ENCODE results near the gene AFF1.
"Not testable (repeated sequence)": the region's sequence is repeated elsewhere in the genome, so short reads cannot be mapped to it uniquely, and the experiment has no call there.

Gene AFF1

DNA sequence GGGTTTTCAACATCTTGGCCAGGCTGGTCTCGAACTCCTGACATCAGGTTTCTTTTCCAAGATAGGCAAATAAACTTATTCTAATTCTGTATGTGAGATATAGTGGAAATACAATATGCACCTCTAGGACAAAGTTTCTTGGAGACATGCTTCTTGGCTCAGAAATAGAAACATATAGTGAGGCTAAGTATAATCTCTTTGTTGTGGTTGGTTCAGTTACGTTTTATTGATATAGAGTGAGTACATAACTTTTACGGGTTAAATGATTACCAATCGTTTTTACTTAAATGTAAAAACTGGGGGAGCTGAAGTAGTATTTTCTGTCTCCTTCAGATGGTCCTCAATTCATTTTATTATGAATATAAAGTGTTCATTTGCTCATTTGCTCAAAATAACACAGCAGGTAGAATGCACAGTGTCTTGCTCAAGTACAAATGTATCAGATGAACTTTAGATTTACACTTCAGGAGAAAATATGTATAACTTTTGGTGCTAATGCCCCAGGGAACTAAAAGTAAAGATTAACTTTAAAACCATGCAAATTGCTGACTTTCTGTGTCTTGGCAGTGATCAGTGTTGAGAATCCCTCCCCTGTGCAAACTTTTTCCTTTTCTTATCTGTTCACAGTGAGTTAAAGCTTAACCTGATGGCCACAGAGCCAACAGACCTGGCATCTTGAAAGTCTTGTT, 77.6 kb downstream of the AFF1 start:
- FAIRE-seq, result no peak

DNA sequence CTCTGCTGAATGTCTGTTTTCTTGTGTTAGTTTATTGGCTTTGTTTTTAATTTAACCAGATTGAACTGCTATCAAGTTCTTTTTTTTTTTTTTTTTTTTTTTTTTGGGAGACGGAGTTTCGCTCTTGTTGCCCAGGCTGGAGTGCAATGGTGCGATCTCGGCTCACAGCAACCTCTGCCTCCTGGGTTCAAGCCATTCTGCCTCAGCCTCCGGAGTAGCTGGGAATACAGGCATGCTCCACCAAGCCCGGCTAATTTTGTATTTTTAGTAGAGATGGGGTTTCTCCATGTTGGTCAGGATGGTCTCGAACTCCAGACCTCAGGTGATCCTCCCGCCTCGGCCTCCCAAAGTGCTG, 78.1 kb downstream of the AFF1 start:
- not testable (repeated sequence) for FAIRE-seq

DNA sequence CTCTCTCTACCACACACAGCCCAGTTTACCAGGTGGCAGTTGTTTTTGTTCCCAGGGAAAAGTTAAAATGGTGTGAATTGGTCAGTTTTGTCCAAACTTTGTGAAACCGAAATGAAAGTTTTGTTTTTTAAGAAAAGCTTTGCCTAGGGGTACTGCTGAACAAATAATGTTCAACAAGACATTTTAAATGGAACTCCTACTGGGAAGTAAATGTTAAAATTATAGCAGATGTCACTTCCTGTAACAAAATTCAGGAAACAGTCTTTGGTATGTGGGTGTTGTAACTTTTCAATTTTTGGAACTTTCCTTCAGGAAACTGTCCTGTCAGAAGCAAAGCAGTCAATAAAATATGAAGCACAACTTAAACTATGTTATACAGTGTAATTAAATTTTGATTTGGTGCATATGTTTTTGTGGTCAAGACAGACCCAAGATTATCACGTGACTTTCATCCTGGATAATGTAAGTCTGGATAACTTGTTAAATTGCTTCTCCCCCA, 79.5 kb downstream of the AFF1 start:
- FAIRE-seq, result peak; percentile 53

DNA sequence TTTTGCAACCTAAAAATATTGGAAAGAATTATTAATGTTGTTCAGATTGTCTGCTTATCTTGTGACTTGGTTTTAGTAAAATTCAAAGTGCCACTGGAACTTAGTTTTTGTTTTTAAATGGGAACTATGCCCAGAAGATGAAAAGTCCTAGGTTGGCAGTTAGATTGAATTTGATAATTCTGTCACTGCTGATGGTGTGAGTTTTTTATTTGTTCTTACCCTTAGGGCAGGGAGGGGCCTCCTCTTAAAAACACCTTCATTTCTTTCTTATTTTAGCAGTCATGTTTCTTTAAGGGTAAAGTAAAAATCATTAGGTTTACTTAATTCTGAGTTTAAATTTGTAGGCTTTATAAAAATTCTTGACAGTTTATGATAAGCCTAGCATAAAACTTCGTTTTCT, 80.6 kb downstream of the AFF1 start:
- no peak for FAIRE-seq

DNA sequence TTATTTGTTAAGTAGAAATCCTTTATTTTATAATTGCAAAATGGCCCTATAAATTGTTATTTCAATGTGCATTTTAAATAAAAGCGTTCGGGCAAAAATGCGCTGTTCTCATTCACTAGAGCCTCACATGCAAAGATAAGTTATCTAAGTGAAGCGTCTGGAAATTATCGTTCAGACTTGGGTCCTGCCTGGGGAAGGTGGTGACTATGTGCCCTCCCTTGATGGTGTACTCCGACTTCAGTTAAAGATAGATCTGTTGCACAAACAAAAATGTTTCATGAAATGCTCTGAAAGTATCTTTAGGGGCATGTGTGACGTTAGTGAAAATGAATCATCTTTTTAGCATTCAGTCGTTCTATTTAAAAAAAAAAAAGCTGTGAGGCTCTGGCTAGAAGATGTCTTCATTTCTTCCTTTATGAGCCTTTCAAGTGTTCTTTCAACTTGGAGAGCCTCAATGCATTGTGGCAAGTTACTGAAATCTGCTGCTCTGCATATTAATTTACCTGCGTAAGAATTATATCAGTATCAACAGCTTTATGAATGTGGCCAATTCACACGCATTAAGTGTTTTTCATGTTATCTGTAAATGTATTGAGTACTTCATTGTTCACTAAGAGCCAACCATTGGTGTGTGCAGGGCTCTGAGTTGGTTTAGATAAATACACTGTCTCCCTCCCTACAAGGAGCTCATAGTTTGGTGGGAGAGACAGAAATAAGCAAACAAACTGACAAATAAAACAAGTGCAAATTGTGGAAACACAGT, 83.0 kb downstream of the AFF1 start:
- FAIRE-seq, result no peak

DNA sequence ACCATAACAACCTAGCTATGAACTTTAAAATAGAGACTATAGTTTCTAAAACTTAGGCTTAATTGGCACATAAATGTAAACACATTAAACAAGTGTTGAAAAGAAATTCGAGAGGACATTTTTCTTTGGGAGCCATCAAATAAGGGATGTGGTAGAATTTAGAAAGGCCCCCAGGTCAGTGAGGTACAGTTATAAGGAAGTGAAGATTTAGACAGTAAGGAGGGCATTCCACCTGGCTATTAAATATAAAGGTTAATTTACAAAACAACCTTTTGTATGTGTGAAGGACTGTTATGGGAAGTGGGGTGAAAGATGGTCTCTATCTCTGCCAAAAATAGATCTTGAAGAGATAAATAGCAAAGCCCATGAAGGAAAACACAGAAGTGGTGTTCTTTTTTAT, 83.9 kb downstream of the AFF1 start:
- no peak for FAIRE-seq

DNA sequence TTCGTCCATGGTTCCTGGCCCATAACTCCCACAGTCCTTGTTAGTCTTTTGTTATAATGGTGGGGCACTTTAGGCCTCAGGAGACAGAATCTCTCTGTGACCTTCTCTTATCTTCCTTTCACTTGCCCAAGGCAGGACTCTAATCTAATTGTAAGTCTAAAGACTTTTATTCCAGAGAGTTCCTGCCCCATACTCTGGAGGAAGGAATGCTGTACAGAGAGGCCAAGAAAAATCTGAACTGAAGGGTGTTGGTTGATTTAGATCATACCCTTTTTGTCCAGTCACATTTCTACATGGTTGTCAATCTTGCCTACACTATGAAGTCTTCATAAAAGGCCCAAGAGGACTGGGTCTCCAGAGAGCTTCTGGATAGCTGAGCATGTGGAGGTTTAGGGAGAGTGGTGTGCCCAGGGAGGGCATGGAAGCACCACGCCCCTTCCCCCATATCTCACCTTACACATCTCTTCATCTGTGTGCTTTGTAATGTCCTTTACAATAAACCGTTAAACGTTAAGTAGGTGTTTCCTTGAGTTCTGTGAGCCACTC, 84.5 kb downstream of the AFF1 start:
- FAIRE-seq, result no peak

DNA sequence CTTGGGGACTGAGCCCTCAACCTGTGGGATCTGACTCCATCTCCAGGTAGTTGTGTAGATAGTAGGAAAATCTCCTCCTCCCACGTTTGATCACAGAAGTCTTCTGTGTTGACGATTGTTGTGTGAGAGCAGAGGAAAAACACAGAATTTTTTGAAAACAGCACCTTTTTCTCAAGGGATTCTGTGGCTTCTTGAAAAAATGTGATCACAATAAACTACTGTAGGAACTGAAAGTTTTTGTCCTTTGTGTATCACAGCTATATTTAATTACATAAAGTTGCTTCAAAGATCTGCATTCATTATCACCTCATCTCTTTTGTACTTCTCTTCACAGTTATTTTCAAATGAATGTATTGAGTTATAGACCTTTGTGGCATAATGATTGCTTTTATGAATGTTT, 85.1 kb downstream of the AFF1 start:
- no peak for FAIRE-seq

DNA sequence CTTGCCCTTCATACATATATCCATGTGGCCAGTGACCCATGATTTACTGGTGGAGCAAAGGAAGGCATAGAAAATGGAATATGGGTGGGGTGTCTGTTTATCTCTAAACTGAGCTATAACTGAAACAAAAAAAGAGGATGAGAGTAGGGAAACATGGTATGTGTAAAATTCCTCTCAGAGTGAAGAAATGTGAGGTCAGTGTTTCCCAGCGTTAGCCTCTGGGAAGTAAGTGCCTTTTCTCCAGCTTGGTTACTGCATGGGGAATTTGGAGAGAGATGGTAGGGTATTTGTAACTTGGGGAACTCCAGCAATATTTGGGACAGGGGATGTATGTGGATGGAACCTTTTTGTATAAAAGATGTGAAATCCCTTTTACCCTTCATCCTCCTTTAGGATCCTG, 89.4 kb downstream of the AFF1 start:
- no peak for FAIRE-seq

DNA sequence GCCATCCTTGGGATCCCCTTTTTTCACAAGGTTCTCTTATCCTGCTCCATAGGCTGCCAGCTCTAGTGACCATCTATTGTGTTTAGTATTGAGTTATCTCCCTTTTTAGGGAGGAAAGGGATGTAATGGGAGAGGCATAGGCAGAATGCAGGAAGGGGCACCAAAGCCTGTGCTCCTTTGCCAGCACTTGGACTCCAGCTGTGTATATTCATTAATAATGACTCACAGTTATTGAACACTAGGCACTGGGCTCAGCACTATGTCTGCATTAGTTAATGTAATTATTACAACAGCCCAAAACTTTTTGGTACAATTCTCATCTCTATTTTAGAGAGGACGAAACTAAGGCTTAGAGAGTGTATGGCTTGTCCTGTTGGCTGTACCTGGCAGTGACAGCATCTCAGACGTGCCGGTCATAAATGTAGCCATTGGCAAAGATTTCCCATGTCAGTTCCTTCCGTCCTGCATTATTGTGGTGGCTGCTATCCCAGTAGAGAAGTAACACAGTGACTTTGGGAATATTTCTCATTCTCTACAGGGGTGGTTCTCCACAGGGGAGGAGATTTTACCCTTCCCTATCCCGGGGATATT, 90.3 kb downstream of the AFF1 start:
- FAIRE-seq, result no peak

DNA sequence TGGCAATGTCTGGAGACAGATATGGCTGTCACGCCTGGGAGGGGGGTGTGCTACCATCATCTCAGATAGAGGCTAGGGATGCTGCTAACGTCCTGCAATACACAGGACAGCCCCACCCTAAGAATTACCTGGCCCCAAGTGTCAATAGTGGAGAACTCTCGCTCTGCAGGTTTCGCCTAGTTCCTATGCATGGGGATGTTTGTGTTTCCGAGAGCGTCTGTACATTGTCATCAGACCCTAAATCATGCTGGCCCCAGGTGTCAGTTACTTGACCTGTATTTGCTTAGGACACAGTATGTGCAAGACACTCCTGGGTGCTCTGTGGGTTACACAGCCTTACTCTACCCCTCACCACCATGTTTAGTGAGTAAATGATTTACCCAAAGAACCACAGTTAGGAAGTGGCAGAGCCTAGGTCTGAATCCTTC, 90.8 kb downstream of the AFF1 start:
- no peak for FAIRE-seq

DNA sequence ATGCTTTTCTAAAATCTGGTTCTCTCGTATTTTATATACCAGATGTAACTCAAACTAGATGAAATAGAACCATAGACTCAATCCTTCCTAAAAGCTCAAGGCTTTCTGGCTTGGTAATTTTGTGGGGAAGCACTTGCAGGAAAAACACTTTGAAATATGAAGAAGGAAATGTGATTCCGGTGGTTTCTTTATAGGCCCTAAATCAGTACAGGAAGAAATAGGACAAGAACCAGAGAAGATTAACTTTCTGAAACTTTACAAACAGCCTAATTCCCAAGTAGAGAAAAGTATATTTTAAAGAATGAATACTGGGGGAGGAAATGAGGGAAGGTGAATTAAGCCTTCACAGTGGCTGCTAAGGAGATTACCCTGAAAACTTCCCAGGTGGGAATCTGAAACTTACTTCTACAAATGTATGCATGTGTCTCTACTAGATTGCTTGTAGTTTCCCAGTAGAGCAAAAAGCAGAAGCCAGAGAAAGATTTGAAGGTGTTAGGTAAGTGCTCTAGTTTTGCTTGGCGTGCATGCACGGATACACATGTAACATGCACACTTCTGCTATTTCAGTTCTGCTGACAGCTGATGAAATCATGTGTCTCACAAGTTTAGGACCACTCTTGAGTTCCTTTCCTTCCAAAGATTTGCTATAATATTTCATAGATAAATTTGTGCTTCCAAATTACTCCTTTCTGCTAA, 92.1 kb downstream of the AFF1 start:
- no peak for FAIRE-seq

DNA sequence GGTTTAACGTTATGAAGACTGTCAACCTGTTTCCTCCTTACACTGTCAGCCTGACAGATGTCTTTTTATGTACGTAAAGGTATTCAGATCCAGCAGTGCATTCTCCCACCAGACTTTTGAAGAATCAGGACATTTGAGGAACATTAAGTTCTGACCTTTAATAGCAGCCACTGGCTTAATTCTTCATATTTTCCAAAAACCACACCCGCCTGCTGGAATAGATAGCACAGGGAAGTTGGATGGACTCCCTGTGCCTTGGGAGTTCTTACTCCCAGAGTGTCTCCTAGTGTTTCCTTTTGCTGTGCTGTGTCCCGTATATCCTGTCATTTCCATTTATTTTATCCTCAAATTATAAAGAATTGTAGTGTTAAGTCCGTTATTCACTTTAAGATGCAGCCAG, 94.5 kb downstream of the AFF1 start:
- FAIRE-seq, result no peak

DNA sequence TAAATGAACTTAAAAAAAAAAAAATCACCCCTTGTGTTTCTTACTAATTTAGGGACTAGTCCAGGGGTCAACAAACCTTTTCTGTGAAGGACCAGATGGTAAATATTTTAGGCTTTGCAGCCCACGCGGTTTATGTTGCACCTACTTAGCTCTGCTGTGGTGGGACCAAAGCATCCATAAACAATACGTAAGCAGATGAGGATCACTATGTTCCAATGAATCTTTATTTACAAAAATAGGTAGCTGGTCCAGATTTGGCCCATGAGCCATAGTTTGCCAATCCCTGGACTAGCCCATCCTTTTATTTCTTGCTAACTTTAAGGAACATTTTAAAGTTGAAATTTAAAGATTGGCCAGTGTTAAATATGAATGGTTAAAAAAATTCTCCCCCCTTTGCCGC, 95.3 kb downstream of the AFF1 start:
- no peak for FAIRE-seq

DNA sequence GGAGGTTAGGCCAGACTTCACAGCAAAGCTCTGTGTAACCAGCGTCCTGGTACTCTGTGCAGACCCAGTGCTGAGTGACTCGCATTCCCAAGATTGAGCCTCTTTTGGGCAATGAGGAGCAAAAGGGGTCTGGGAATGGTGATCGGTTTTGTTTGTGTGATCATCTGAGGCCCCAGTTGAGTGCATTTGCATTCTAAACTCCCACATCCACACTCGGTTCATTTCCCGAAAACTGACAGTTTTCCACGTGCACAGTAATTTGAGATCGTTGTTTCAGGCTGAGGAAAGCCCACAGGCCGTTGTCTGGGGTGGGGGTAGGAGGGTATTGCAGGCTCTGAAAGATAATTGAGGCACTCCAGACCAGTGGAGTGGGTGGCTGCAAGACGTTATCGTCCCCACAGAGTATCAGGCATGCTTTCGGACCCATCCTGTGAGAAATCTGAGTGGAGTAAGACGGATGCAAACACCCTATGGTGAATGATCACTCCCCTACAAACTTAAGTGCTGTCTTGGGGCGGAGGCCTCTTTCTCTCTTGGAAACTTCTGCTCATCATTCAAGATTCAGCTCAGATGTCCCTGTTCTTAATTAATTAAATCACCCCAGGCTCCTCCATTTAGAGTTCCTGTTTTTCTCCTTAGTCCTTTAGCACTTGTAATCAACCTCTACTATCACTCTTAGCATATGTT, 96.1 kb downstream of the AFF1 start:
- FAIRE-seq, result no peak

DNA sequence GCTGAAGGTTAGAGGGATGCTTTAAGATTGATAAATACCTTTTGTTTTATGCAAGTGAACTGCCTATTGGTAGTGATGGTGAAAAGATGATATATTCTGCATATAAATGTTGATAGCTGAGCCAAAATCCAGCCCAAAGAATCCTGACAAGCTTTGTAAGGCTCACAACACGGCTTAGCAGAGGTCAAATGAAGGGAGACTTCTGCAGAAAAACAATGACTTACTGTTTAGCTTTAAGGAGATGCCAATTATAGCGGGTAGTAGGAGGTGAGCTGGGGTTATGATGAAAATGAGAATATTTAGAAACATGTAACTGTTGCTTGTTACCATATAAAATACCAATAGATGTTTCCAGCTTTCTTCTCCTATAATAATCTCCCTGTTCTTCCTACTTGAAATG, 97.1 kb downstream of the AFF1 start:
- FAIRE-seq, result no peak

DNA sequence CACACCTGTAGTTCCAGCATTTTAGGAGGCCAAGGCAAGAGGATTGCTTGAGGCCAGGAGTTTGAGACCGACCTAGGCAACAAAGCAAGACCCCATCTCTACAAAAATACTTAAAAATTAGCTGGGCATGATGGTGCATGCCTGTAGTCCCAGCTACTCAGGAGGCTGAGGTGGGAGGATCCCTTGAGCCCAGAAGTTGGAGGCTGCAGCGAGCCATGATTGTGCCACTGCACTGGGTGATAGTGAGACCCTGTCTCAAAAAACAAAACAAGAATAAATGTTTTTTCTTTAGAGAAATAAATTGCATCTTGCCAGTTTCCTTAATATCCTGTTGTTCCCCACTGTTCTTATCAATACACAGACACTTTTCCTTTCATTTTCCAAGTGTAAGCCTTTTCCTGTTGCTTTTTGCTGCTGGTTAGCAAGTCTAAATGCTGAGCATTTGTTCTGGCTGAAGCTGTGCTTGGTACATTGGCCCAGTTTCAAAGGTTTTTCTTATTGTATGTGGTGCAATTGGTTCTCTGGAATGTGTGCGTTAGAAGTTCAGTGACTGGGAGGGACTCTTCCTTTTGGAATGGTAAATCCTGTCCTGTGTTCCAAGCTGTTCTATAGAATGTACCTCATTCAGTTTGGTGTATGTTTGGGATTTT, 98.2 kb downstream of the AFF1 start:
- FAIRE-seq, result no peak

DNA sequence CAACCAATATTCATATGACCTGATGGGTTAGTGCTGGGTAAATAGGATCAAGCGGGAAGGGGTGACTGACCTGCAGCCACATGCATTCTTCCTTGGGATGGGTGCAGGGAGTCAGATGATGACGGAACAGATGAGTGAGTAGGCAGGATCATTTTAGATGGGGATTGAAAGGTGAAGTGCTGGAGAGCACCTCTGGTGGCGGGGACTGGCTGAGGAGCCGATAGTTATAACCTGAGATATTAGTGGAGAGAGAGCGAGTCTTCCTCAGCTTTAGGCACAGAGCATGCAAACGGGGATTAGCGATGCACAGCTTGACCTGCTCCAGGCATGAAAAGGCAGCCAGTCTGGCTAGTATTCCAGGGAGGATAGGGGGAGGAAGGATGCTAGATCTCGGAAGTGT, 99.1 kb downstream of the AFF1 start:
- no peak for FAIRE-seq

DNA sequence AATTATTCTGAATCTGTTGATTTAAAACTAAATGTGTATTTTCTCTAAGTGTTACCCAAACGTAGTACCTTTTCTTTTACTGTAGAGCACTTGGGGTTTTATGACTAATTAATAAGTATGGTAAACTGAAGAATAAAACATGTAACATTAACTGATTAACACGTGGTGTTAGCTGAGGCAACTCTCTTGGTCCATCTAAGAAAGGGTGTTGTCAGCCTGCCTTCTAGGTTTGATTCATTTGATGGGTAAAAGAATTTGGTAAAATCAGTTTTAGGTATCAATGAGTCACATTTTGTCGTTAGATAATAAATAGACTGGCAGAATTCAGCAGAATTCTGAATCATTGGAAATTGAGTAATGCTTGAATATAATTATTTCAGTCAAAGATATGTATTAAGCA, 99.7 kb downstream of the AFF1 start:
- FAIRE-seq, result no peak

DNA sequence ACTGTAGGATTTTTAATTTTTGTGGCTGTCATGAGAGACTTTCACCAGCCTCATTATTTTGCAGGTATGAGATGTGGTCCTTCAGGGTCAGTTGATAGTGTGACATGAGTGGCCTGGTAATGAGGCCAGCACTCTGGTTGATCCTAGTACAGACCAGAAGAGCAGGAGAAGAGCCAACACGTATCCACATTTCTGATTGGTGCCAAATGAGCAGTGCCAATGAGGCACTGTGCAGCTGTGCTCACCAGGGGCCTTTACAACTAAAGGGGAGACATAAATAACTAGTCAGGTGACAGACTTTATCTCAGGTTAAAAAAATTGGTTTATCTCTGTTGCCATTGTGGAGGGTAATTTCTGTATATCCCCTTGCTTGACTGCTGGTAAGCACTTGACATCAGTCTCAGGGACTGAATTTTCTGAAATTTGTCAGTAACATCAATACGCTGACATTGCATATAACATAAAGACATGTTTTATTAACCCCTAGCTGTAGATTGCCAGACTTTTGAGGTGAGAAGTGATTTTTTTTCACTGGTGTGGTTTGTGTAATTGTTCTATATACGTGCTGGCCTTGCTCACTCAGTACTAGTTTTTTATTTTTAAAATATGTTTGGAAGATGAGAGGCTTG, 101.2 kb downstream of the AFF1 start:
- no peak for FAIRE-seq

DNA sequence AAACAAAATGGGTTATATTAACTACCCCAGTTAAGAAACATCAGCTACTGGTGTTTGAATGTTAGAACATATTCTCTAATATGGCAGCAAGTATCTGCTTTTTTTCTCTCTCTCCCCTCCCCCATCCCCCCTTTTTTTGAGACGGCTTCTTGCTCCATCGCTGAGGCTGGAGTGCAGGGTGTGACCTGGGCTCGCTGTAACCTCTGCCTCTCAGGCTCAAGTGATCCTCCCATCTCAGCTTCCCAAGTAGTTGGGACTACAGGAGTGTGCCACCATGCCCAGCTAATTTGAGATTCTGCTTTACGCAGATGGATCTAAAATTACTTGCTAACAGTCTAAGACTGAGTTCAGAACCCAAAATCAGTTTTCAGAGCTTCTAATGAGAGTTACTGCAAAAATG, 101.9 kb downstream of the AFF1 start:
- no peak for FAIRE-seq

DNA sequence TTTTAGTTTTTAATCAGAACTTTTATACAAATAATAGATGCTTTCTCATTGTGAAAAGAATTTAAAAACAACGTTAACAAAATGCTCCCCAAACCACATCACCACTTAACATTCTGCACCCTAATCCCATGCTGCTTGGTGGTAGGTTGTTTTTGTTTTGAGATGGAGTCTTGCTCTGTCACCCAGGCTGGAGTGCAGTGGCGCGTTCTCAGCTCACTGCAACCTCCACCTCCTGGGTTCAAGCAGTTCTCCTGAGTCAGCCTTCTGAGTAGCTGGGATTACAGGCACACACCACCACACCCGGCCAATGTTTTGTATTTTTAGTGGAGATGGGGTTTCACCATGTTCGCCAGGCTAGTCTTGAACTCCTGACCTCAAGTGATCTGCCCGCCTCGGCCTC, 102.4 kb downstream of the AFF1 start:
- FAIRE-seq, result not testable (repeated sequence)

All from colon (tissue), 2 donors.